ENCODE measurements around the gene RNF112. TPM values are rescaled to one million over a fixed set of nuclear protein-coding genes. Genes with fewer than 3 reads are reported as not detected.

Gene RNF112
- total and polyA plus RNA-seq, 2 of the 13 experiments (the other 11 are each of a cell fraction or from before 2014, with no cell fraction given) = 0.05 TPM; not detected in 1

DNA sequence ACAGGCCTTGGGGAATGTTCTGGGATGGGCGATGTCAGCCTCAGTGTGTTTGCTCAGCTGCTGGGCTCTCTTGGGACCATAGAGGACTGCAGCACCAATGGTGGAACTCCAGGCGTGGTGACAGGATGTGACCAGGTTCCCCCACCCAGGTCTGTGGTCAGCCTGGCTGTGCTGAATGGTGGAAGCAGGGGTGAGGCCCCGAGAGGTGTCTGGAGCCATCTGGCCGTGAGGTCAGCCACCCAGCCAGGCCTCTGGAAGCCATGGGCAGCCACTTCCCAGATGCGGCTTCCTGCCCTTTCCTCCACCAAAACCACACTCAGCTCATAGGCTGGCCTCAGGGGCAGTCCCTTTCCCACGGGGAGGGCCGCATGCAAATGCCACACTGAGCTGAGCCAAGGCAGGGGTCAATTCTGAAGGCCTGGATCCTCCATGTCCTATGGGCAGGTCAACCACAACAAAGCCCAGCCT, 40.5 kb upstream of the RNF112 start (continued):
- TF ChIP-seq, protein P1, sequence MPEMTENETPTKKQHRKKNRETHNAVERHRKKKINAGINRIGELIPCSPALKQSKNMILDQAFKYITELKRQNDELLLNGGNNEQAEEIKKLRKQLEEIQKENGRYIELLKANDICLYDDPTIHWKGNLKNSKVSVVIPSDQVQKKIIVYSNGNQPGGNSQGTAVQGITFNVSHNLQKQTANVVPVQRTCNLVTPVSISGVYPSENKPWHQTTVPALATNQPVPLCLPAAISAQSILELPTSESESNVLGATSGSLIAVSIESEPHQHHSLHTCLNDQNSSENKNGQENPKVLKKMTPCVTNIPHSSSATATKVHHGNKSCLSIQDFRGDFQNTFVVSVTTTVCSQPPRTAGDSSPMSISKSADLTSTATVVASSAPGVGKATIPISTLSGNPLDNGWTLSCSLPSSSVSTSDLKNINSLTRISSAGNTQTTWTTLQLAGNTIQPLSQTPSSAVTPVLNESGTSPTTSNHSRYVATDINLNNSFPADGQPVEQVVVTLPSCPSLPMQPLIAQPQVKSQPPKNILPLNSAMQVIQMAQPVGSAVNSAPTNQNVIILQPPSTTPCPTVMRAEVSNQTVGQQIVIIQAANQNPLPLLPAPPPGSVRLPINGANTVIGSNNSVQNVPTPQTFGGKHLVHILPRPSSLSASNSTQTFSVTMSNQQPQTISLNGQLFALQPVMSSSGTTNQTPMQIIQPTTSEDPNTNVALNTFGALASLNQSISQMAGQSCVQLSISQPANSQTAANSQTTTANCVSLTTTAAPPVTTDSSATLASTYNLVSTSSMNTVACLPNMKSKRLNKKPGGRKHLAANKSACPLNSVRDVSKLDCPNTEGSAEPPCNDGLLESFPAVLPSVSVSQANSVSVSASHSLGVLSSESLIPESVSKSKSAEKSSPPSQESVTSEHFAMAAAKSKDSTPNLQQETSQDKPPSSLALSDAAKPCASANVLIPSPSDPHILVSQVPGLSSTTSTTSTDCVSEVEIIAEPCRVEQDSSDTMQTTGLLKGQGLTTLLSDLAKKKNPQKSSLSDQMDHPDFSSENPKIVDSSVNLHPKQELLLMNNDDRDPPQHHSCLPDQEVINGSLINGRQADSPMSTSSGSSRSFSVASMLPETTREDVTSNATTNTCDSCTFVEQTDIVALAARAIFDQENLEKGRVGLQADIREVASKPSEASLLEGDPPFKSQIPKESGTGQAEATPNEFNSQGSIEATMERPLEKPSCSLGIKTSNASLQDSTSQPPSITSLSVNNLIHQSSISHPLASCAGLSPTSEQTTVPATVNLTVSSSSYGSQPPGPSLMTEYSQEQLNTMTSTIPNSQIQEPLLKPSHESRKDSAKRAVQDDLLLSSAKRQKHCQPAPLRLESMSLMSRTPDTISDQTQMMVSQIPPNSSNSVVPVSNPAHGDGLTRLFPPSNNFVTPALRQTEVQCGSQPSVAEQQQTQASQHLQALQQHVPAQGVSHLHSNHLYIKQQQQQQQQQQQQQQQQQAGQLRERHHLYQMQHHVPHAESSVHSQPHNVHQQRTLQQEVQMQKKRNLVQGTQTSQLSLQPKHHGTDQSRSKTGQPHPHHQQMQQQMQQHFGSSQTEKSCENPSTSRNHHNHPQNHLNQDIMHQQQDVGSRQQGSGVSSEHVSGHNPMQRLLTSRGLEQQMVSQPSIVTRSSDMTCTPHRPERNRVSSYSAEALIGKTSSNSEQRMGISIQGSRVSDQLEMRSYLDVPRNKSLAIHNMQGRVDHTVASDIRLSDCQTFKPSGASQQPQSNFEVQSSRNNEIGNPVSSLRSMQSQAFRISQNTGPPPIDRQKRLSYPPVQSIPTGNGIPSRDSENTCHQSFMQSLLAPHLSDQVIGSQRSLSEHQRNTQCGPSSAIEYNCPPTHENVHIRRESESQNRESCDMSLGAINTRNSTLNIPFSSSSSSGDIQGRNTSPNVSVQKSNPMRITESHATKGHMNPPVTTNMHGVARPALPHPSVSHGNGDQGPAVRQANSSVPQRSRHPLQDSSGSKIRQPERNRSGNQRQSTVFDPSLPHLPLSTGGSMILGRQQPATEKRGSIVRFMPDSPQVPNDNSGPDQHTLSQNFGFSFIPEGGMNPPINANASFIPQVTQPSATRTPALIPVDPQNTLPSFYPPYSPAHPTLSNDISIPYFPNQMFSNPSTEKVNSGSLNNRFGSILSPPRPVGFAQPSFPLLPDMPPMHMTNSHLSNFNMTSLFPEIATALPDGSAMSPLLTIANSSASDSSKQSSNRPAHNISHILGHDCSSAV (CRISPR knock-in tag; IDR thresholded peaks at IDR 0.05; ENCODE audit: borderline replicate concordance) = no peak

DNA sequence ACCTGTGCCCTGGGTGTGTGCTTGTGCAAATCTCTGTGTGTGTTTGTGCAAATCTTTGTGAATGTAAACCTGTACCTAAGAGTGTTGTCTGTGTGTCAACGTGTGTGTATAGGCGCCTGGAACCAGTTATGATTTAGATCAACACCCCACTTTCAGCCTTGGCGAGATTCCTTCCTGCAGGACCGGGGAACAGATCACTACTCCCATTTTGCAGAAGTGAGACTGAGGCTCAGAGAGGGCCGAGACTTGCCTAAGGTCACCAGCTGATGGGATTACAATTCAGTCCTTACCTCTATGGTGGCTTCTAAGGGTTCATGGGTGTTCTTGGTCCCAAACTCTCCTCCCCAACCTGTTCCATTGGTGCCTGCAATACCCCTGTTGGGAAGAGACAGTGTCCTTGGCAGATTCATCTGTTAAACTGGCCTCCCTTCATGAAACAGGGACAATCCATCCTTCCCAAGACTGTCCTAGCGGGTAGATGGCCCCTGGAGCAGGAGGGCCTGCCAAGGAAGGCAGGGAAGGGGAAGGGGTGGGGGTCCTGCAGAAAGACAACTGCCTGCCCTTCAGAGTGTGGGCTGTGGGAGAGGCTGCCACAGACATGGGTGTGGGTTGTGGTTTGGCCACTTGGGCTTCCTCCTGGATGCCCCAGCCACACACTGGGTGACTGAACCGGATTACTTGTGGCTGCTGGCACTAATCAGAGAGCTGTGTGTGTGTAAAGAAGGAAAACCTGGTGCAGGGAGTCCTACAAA, 39.6 kb upstream of the RNF112 start:
- ATAC-seq (no peak), FAIRE-seq (no peak), DNase-seq (ENCODE audit: low spot score) (no peak)
- in situ Hi-C loops (cut with HindIII; ENCODE audit: extremely low pct_ligation_motif_present, low pct_unique_long_range_greater_than_20kb) (no loop called here), intact Hi-C loops (cut with micrococcal nuclease; ENCODE audit: unreplicated experiment) (no loop called here)
- no peaks in the 10 kb centered on the region; a peak in 1 of 5 replicates for H3K36me3 ChIP-seq (replicated peaks in 1 of 2; ENCODE audit: control insufficient read depth in 1 of 2, insufficient read depth in 2 of 2, low read length in 2 of 2)
- peaks cover 45% of the 10 kb centered on the region for H3K4me1 ChIP-seq (ENCODE audit: insufficient read depth, low read length)
- CTCF ChIA-PET (ENCODE audit: low intra/inter-chr PET ratio, low total read pairs) = no interaction called here
- H3K27me3 ChIP-seq (ENCODE audit: control insufficient read depth in 1 of 2, insufficient read depth in 2 of 2, low read length in 2 of 2) = no peaks in the 10 kb centered on the region
- no peak overlapping the region for H3K27ac ChIP-seq (ENCODE audit: extremely low read length, insufficient read depth, low read length)
- H3K79me2 ChIP-seq (ENCODE audit: insufficient read depth, low read length) = no peaks in the 10 kb centered on the region
- no peak overlapping the region for H2AFZ ChIP-seq (ENCODE audit: low read length)
- POLR2A ChIA-PET = no interaction called here
- H3K9me3 ChIP-seq (ENCODE audit: low read length) = no peaks in the 10 kb centered on the region
- WGBS (ENCODE audit: low lambda C conversion rate) = 92% methylated on average over 6 of the region's 7 CpGs
- BruUV-seq (replicated peaks) = no TSS peak
- H3K4me2 ChIP-seq (ENCODE audit: low read depth, low read length) = no peak overlapping the region
- H3K4me3 ChIP-seq (replicated peaks in 1 of 3; ENCODE audit: insufficient read depth in 1 of 3, low read depth in 2 of 3, low read length in 3 of 3) = no peak overlapping the region
- H4K20me1 ChIP-seq (ENCODE audit: insufficient read depth, low read length) = no peaks in the 10 kb centered on the region
- no peak overlapping the region for H3K9ac ChIP-seq (ENCODE audit: insufficient read depth, low read depth, low read length)
- TF ChIP-seq MAZ (IDR thresholded peaks at IDR 0.05; ENCODE audit: borderline replicate concordance, low read depth, low read length) (no peak), MAZ (CRISPR knock-in tag; IDR thresholded peaks at IDR 0.05; ENCODE audit: low read depth) (no peak), ZFP36L2 (CRISPR knock-in tag; IDR thresholded peaks at IDR 0.05) (no peak), NKX3-1 (CRISPR knock-in tag; IDR thresholded peaks at IDR 0.05) (no peak), MYC (CRISPR knock-in tag; IDR thresholded peaks at IDR 0.05; ENCODE audit: borderline replicate concordance) (no peak)

Measured in HepG2 (cell line).